Loucy (cell line): Measurements from ENCODE around the gene CCDC66.

Source experiments
- EZH2phosphoT487 ChIP-seq: fragments of 200-600 bp; IDR thresholded peaks from 2 replicates; pipeline ENCODE4 v1.6.1; 2018; ENCODE audit warnings: antibody characterized with exemption, mild to moderate bottlenecking, moderate library complexity, borderline replicate concordance
- TF ChIP-seq, protein P1 (sequence below): fragments of 200-600 bp; sonication (generic); conservative IDR thresholded peaks from 2 replicates; pipeline ENCODE4 v1.5.1; 2014; ENCODE audit warnings: mild to moderate bottlenecking, antibody characterized with exemption, low read length

DNA sequence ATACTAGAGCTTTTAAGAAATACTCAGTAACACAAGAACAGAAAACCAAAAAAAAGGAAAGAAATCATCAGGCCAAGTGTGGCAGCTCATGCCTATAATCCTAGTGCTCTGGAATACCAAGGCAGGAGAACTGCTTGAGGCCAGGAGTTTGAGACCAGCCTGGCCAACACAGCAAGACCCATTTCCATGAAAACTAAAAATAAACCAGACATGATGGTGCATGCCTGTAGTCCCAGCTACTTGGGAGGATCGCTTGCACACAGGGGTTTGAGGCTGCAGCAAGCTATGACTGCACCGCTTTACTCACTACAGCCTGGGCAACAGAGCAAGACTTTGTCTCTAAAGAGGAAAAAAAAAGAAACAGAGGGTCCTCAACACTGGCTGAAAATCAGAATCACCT is 107.8 kb downstream of the CCDC66 start:
- TF ChIP-seq, protein P1, sequence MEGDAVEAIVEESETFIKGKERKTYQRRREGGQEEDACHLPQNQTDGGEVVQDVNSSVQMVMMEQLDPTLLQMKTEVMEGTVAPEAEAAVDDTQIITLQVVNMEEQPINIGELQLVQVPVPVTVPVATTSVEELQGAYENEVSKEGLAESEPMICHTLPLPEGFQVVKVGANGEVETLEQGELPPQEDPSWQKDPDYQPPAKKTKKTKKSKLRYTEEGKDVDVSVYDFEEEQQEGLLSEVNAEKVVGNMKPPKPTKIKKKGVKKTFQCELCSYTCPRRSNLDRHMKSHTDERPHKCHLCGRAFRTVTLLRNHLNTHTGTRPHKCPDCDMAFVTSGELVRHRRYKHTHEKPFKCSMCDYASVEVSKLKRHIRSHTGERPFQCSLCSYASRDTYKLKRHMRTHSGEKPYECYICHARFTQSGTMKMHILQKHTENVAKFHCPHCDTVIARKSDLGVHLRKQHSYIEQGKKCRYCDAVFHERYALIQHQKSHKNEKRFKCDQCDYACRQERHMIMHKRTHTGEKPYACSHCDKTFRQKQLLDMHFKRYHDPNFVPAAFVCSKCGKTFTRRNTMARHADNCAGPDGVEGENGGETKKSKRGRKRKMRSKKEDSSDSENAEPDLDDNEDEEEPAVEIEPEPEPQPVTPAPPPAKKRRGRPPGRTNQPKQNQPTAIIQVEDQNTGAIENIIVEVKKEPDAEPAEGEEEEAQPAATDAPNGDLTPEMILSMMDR, result no peak
- no peak for TF ChIP-seq EZH2phosphoT487
